Gastroesophageal sphincter (tissue), 3 donors: ENCODE measurements around the gene PROK1.
A peak's percentile ranks its signal among the peaks of the same experiment; 100 is the strongest.

Experiments
- EP300 ChIP-seq: sonication (generic); formaldehyde crosslinking; IDR thresholded peaks from one replicate; pipeline ENCODE4 v1.6.1; 2017; ENCODE audit warnings: antibody characterized with exemption, mild to moderate bottlenecking
- POLR2A ChIP-seq, 2 donors: fragments of 450-650 bp; IDR thresholded peaks; one replicate each; pipeline ENCODE4 v1.6.1; 2017; ENCODE audit warnings: antibody characterized with exemption in 2 of 2, mild to moderate bottlenecking in 2 of 2, moderate library complexity in 1 of 2
- POLR2AphosphoS5 ChIP-seq: sonication (generic); formaldehyde crosslinking; IDR thresholded peaks from one replicate; pipeline ENCODE4 v1.6.1; 2017; ENCODE audit warnings: antibody characterized with exemption
- TF ChIP-seq, protein P1 (sequence below), 4 experiments: fragments of 200-600 bp in 2 of 4; fragments of 450-650 bp in 2 of 4; sonication (generic) in 1 of 4; IDR thresholded peaks; one replicate each; pipeline ENCODE4 v1.5.1; 2017 to 2019; ENCODE audit warnings: antibody characterized with exemption in 4 of 4, mild to moderate bottlenecking in 2 of 4, moderate library complexity in 2 of 4

DNA sequence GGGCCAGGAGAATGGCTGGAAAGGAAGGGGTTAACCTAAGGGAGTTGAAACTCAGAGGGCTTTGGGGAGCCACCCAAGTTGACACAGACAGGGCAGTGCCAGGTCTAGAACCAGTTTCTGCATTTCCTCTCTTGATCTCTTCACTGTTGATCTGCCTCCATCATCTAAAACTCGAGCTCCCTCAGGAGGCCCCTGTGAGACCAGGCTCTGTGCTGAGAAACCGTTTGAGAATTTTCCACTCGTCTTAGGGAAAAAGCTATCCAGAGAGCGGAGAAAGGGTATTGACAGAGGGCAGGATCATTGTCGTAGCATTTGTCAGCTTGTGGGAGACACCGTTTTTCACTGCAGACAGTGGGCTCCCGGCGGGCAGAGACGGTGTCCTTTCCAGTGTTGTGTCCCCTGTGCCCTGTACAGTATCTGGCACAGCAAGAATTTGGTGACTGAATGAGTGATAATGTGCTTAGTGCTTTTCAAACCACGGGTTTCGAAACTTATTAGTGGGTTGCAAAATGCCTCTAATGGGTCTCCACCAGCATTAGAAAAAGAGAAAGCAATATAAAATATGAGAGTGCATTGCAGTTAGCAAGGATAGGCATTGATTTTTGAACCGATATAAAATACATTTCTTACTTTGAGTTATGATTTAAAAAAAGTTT is 31.1 kb downstream of the PROK1 start:
- TF ChIP-seq EP300 (no peak), POLR2A (IDR thresholded peaks at IDR 0.05) (no peak), POLR2AphosphoS5 (peak; percentile 5)
- TF ChIP-seq, protein P1, sequence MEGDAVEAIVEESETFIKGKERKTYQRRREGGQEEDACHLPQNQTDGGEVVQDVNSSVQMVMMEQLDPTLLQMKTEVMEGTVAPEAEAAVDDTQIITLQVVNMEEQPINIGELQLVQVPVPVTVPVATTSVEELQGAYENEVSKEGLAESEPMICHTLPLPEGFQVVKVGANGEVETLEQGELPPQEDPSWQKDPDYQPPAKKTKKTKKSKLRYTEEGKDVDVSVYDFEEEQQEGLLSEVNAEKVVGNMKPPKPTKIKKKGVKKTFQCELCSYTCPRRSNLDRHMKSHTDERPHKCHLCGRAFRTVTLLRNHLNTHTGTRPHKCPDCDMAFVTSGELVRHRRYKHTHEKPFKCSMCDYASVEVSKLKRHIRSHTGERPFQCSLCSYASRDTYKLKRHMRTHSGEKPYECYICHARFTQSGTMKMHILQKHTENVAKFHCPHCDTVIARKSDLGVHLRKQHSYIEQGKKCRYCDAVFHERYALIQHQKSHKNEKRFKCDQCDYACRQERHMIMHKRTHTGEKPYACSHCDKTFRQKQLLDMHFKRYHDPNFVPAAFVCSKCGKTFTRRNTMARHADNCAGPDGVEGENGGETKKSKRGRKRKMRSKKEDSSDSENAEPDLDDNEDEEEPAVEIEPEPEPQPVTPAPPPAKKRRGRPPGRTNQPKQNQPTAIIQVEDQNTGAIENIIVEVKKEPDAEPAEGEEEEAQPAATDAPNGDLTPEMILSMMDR (IDR thresholded peaks at IDR 0.05), result no peak
